Neural crest cell (in vitro differentiated cells): Measurements from ENCODE around the gene NR1H4. TPM values are rescaled to one million over a fixed set of nuclear protein-coding genes. Genes with fewer than 3 reads are reported as not detected.

Experiments used
- DNase-seq: peaks from one replicate; pipeline ENCODE4 v3.0.0; 2021; ENCODE audit warnings: low read depth, mixed read lengths, low spot score
- H3K27ac Mint-ChIP-seq: one replicate; pipeline ENCODE4 v1.8.0; 2021; ENCODE audit warnings: mild to moderate bottlenecking, mixed read lengths; ENCODE audit not compliant: unreplicated experiment
- H3K27me3 Mint-ChIP-seq: 2 replicates; pipeline ENCODE4 v1.8.0; 2021; ENCODE audit warnings: low read depth, mild to moderate bottlenecking, mixed read lengths
- H3K36me3 Mint-ChIP-seq: 2 replicates; pipeline ENCODE4 v1.8.0; 2021; ENCODE audit warnings: low read depth, mild to moderate bottlenecking, mixed read lengths
- H3K4me1 Mint-ChIP-seq: 2 replicates; pipeline ENCODE4 v1.8.0; 2021; ENCODE audit warnings: mixed read lengths
- H3K4me3 Mint-ChIP-seq: one replicate; pipeline ENCODE4 v1.8.0; 2021; ENCODE audit warnings: mild to moderate bottlenecking, mixed read lengths
- H3K9me3 Mint-ChIP-seq: 2 replicates; pipeline ENCODE4 v1.8.0; 2021; ENCODE audit warnings: mixed read lengths
- CTCF ChIP-seq: fragments of 200-600 bp; sonication (generic); conservative IDR thresholded peaks from 2 replicates; pipeline ENCODE4 v1.5.0; 2021; ENCODE audit warnings: antibody characterized with exemption, mild to moderate bottlenecking
- total RNA-seq: library from RNA; stranded (reverse); gene quantifications from 2 replicates; pipeline ENCODE4 v1.2.1, GENCODE V29; 2021

Gene NR1H4
- total RNA-seq, 1 donor from 2014 or later, result not detected

DNA sequence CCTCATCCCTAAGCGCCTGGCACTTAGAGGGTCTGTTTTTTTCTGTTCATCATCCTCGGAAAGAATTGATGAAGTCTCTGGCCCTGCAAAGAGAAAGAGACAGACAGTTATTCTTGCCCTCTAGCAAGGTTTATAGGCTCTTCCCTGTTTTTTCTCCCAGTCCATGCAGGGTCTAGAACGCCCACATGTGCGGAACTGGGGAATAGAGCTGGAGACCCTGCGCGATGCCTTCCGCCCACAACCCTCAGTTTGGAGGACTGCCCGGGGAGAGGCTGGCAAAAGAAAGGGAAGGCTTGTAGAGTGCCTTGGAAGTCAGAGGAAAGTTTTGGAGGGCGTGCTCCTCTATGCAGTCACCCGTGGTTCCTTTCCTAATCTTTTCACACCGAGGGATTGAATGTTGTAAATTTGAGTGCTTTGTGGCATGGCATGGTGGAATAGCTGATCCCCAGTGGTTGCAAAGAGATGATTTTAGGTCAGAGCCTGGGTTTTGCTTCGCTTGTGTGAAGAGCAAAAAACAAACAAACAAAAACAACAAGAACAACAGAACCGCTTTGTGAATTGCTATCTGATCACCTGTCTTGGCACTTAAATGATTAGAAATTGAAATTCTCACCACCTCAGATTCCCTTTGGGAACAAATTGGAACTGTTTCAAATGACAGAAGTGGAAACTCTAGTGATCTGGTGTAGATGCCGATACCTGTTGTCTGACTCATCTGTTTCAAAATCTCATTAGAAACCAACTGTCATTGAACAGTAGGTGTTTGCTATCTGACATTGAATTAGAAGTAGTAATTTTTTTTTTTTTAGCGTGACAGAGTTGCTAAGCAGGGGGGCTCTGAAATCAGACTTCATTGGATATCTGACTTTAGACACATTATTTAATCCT lies 100.8 kb downstream of the NR1H4 start:
- Mint-ChIP-seq H3K9me3 (no peaks in the 10 kb centered on the region), H3K27ac (peak overlapping the region; percentile 99), H3K27me3 (peaks cover 3% of the 10 kb centered on the region), H3K4me3 (peak overlapping the region; percentile 96), H3K4me1 (peaks cover 22% of the 10 kb centered on the region), H3K36me3 (peaks cover 11% of the 10 kb centered on the region)
- no peak for DNase-seq
- no peak for TF ChIP-seq CTCF

DNA sequence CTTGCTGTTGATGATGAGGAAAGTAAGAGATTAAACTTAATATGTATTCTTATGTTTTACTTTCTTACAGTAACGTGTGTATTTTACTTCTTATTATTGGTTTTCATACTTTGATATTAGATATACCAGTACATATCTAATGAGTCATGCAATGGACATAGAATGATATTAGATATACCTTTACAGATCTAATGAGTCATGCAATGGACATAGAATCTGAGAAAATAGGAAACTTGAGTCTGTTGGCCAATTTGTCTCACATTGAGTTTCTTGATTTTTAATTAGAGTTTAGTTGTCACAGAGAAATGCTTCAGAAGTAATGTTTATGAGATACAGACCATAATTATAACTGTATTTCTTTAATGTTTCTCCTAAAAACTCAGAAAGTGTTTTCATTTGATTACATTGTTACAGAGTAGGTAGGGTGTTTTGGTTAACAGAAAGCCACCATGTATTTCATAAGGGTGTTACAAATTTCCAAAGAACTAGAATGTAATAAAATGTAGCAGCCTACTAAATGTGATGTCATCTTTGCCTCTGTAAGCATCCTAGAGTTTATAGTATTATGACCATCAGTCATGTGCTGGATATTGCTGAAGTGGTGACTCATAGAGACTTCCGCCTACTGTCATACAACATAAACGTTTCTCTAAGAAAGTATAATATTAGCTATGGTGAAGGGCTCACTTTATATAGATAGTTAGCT lies 102.8 kb downstream of the NR1H4 start:
- peaks cover 3% of the 10 kb centered on the region for H3K27me3 Mint-ChIP-seq
- peaks cover 14% of the 10 kb centered on the region for H3K36me3 Mint-ChIP-seq
- DNase-seq, result no peak
- no peak for TF ChIP-seq CTCF
- no peak overlapping the region for H3K27ac Mint-ChIP-seq
- H3K4me3 Mint-ChIP-seq, result peak overlapping the region; percentile 63
- peaks cover 22% of the 10 kb centered on the region for H3K4me1 Mint-ChIP-seq
- H3K9me3 Mint-ChIP-seq, result no peaks in the 10 kb centered on the region

GRCh38 chr12:100578923-100579322 lies 105.3 kb downstream of the NR1H4 start:
- no peak overlapping the region for H3K4me3 Mint-ChIP-seq
- peaks cover 3% of the 10 kb centered on the region for H3K9me3 Mint-ChIP-seq
- peaks cover 30% of the 10 kb centered on the region for H3K36me3 Mint-ChIP-seq
- peaks cover 14% of the 10 kb centered on the region for H3K4me1 Mint-ChIP-seq
- no peak for TF ChIP-seq CTCF
- no peak for DNase-seq
- peaks cover 3% of the 10 kb centered on the region for H3K27me3 Mint-ChIP-seq
- no peak overlapping the region for H3K27ac Mint-ChIP-seq

DNA sequence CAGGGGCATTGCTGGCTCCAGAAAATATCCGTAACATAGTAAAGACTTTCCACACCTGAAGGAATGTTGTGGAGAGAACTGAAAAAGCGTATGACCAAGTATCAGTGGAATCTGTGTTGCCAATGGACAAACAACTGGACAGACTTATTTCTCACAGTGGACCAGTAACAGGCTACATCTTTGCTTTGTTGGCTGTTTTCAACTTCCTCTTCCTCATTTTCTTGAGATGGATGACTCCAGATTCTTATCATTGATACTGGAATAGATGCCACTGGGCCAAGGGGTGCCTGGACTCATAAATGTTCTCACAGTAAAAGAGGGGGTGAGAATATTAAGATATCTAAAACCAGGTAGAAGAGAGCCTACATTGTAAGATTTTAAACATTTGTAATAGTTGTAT lies 106.2 kb downstream of the NR1H4 start:
- no peak for TF ChIP-seq CTCF
- H3K9me3 Mint-ChIP-seq, result peaks cover 6% of the 10 kb centered on the region
- no peaks in the 10 kb centered on the region for H3K27me3 Mint-ChIP-seq
- H3K36me3 Mint-ChIP-seq, result peaks cover 36% of the 10 kb centered on the region
- peaks cover 6% of the 10 kb centered on the region for H3K4me1 Mint-ChIP-seq
- no peak for DNase-seq
- H3K27ac Mint-ChIP-seq, result no peak overlapping the region
- H3K4me3 Mint-ChIP-seq, result no peak overlapping the region

- Mint-ChIP-seq H3K27me3 (no peaks in the 10 kb centered on the region), H3K9me3 (peaks cover 27% of the 10 kb centered on the region), H3K4me3 (no peak overlapping the region), H3K36me3 (peaks cover 53% of the 10 kb centered on the region), H3K4me1 (no peaks in the 10 kb centered on the region), H3K27ac (no peak overlapping the region)
- no peak for TF ChIP-seq CTCF
- DNase-seq, result no peak
These were observed 110.6 kb downstream of the NR1H4 start for GRCh38 chr12:100584256-100584655.
